Activated CD4-positive, alpha-beta T cell treated with anti-CD3 and anti-CD28 coated beads, Interleukin-2, amount 10 ng/mL, durations not matched to agents 7 days and 5 days (primary cell): ENCODE results near the gene PTPRD. TPM values are rescaled to one million over a fixed set of nuclear protein-coding genes. Genes with fewer than 3 reads are reported as not detected.

ENCODE experiments used
- CTCF ChIA-PET: fragments of 350-600 bp; sonication (Branson Sonifier 250); formaldehyde crosslinking; loops from one replicate; lab custom pipeline; 2021; ENCODE audit warnings: antibody characterized with exemption; lab: Charles Lee
- POLR2A ChIA-PET: fragments of 350-600 bp; sonication (Branson Sonifier 250); formaldehyde crosslinking; loops from one replicate; lab custom pipeline; 2021; ENCODE audit warnings: antibody characterized with exemption; lab: Charles Lee
- DNase-seq: peaks from one replicate; pipeline ENCODE4 v3.0.0-alpha.2; 2020
- H3K27ac Mint-ChIP-seq: one replicate; pipeline ENCODE4 v1.8.0; 2021; ENCODE audit warnings: mild to moderate bottlenecking, moderate library complexity, mixed read lengths
- H3K27me3 Mint-ChIP-seq: one replicate; pipeline ENCODE4 v1.8.0; 2021; ENCODE audit warnings: mixed read lengths
- H3K36me3 Mint-ChIP-seq: one replicate; pipeline ENCODE4 v1.8.0; 2021; ENCODE audit warnings: low read depth, mixed read lengths
- H3K4me1 Mint-ChIP-seq: one replicate; pipeline ENCODE4 v1.8.0; 2021; ENCODE audit warnings: mixed read lengths
- H3K4me3 Mint-ChIP-seq: one replicate; pipeline ENCODE4 v1.8.0; 2021; ENCODE audit warnings: mild to moderate bottlenecking, moderate library complexity, mixed read lengths
- H3K9me3 Mint-ChIP-seq: one replicate; pipeline ENCODE4 v1.8.0; 2021; ENCODE audit warnings: mixed read lengths
- total RNA-seq, 2 experiments: library from RNA; stranded (reverse); gene quantifications; one replicate each; pipeline ENCODE4 v1.2.3, GENCODE V29; 2021

Gene PTPRD
- total RNA-seq, 2 experiments from 2014 or later, result not detected

- H3K4me1 Mint-ChIP-seq, result no peaks in the 10 kb centered on the region
- no peak overlapping the region for H3K27ac Mint-ChIP-seq
- CTCF ChIA-PET, result interaction anchor here (0.7 kb wide), 1 partner anchor 18 kb away, joined by 3 read pairs; no protein-coding TSS in a partner anchor
- no peak overlapping the region for H3K4me3 Mint-ChIP-seq
- POLR2A ChIA-PET, result no interaction called here
- H3K9me3 Mint-ChIP-seq, result no peaks in the 10 kb centered on the region
- no peak for DNase-seq
- no peaks in the 10 kb centered on the region for H3K27me3 Mint-ChIP-seq
- H3K36me3 Mint-ChIP-seq, result no peaks in the 10 kb centered on the region
Observed at GRCh38 chr9:9804109-9804508, 808.7 kb downstream of the PTPRD start.

- Mint-ChIP-seq H3K4me3 (no peak overlapping the region), H3K36me3 (no peaks in the 10 kb centered on the region), H3K9me3 (no peaks in the 10 kb centered on the region), H3K4me1 (no peaks in the 10 kb centered on the region), H3K27ac (no peak overlapping the region), H3K27me3 (no peaks in the 10 kb centered on the region)
- POLR2A ChIA-PET, result no interaction called here
- CTCF ChIA-PET, result no interaction called here
- no peak for DNase-seq
Observed at GRCh38 chr9:9799287-9799686, 813.5 kb downstream of the PTPRD start.

DNA sequence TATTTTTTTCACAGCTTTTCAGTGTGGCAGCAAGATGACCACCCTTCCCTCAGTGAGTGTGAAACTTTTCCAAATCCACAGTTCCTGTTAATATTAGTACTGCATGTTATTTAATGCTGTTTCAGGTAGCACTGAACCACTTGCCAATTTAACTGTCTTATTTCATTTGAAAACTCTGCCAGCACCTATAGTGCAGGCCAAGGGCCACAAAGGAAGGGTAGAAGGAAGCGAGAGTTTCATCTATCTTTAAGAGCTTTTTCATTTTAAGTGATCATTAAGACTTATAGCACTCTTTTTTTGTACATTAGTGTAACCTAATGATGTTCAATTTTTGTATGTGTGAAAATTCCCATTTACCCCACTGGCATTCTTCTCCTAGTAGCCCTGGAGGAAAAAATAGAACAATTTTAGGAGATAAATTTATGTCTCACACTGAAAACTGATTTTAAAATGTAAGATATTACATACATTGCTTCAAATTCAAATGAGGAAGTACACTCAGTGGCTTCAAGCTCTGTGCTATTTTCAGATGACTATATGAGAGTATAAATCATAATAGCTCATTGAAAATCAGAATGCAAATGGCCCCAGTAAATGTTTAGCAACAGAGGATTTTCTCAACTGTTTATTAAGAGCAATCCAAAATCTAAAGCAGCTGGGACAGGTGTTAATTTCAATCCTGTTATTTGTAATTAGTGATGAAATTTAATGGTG is 820.5 kb downstream of the PTPRD start:
- ChIA-PET POLR2A (no interaction called here), CTCF (interaction anchor here (0.7 kb wide), 1 partner anchor 97 kb away, joined by 3 read pairs; no protein-coding TSS in a partner anchor)
- Mint-ChIP-seq H3K9me3 (no peaks in the 10 kb centered on the region), H3K4me3 (no peak overlapping the region), H3K36me3 (no peaks in the 10 kb centered on the region), H3K4me1 (no peaks in the 10 kb centered on the region), H3K27ac (no peak overlapping the region), H3K27me3 (no peaks in the 10 kb centered on the region)
- DNase-seq, result no peak

- ChIA-PET CTCF (no interaction called here), POLR2A (no interaction called here)
- no peak for DNase-seq
- Mint-ChIP-seq H3K4me1 (no peaks in the 10 kb centered on the region), H3K4me3 (no peak overlapping the region), H3K27me3 (no peaks in the 10 kb centered on the region), H3K36me3 (no peaks in the 10 kb centered on the region), H3K9me3 (no peaks in the 10 kb centered on the region), H3K27ac (no peak overlapping the region)
Observed at GRCh38 chr9:9791611-9792010, 821.2 kb downstream of the PTPRD start.

- DNase-seq, result peak; percentile 16
- Mint-ChIP-seq H3K27me3 (no peaks in the 10 kb centered on the region), H3K36me3 (no peaks in the 10 kb centered on the region), H3K4me3 (no peak overlapping the region), H3K27ac (no peak overlapping the region), H3K9me3 (no peaks in the 10 kb centered on the region), H3K4me1 (no peaks in the 10 kb centered on the region)
- ChIA-PET POLR2A (no interaction called here), CTCF (no interaction called here)
Observed at GRCh38 chr9:9790216-9790872, 822.5 kb downstream of the PTPRD start.

DNA sequence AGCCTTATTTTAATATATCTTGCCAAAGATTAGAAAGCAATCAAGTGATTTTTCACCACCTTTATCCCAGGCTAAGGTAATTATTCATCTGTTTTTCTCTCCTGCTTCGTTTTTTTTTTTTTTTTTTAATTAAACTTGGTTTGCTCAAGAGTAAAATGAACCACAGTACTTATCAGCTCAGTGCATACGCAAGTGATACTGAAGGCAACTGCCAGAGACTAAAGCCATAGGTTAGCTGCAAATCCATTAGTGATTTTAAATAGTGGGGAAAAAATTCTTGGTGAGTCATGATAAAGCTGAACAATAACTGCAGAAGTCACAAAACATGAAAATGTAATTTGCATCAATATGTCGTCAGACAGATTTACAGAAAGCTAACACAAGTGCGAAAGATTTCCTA is 829.1 kb downstream of the PTPRD start:
- no peak overlapping the region for H3K27ac Mint-ChIP-seq

GRCh38 chr9:9783211-9783610 is 829.6 kb downstream of the PTPRD start:
- no peak for DNase-seq
- Mint-ChIP-seq H3K4me1 (no peaks in the 10 kb centered on the region), H3K4me3 (no peak overlapping the region), H3K27ac (no peak overlapping the region), H3K9me3 (no peaks in the 10 kb centered on the region), H3K36me3 (no peaks in the 10 kb centered on the region), H3K27me3 (no peaks in the 10 kb centered on the region)
- ChIA-PET POLR2A (no interaction called here), CTCF (no interaction called here)

More for the DNA sequence above, 829.1 kb downstream of the PTPRD start:
- Mint-ChIP-seq H3K4me1 (no peaks in the 10 kb centered on the region), H3K4me3 (no peak overlapping the region), H3K27me3 (no peaks in the 10 kb centered on the region), H3K36me3 (no peaks in the 10 kb centered on the region), H3K9me3 (no peaks in the 10 kb centered on the region)
- DNase-seq, result no peak
- POLR2A ChIA-PET, result no interaction called here
- CTCF ChIA-PET, result no interaction called here

DNA sequence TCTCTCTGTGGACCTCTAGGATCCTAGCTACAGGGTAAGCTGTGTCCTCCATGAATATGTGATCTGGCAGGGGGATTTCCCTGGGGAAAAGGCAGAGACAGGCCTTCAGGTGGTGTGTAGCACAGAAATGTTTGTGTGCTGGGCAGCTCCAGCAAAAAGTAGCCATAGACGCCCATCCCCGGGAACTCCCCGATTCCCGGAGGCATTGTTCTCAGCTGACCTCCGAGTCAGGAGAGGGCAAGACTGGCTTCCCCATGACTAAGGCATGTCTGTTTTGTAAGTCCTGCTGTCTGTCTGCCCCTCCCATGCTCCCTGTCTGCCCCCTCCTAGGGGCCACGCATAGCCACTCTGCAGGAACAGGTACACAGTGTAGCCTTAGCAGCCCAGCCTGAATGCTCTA is 834.5 kb downstream of the PTPRD start:
- DNase-seq, result no peak
- H3K27me3 Mint-ChIP-seq, result no peaks in the 10 kb centered on the region
- no peaks in the 10 kb centered on the region for H3K9me3 Mint-ChIP-seq
- H3K36me3 Mint-ChIP-seq, result no peaks in the 10 kb centered on the region
- ChIA-PET CTCF (no interaction called here), POLR2A (no interaction called here)
- H3K27ac Mint-ChIP-seq, result no peak overlapping the region
- no peak overlapping the region for H3K4me3 Mint-ChIP-seq
- no peaks in the 10 kb centered on the region for H3K4me1 Mint-ChIP-seq

- Mint-ChIP-seq H3K36me3 (no peaks in the 10 kb centered on the region), H3K4me1 (no peaks in the 10 kb centered on the region)
- CTCF ChIA-PET, result no interaction called here
Observed at GRCh38 chr9:9774471-9774870, 838.3 kb downstream of the PTPRD start.

DNA sequence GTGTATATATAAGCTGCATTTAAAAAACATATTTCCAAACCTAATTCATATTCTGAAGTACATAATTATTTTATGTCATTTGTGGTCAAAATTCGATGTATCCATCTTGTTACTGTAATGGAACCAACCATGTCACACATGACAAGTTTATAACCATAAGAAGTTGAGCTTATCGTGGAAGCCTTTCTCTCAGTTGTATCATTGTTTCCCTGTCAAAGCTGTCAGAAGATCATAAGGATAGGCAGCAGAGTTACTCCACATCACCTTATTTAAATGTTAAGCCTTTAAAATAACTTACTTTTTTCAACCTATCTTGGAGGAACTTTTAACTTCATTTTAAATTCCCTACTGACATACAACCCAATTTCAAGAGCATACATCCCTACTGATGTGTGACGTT is 841.5 kb downstream of the PTPRD start:
- H3K36me3 Mint-ChIP-seq, result no peaks in the 10 kb centered on the region
- no peak overlapping the region for H3K27ac Mint-ChIP-seq
- no peaks in the 10 kb centered on the region for H3K4me1 Mint-ChIP-seq
- DNase-seq, result no peak
- H3K27me3 Mint-ChIP-seq, result no peaks in the 10 kb centered on the region
- H3K4me3 Mint-ChIP-seq, result no peak overlapping the region
- no peaks in the 10 kb centered on the region for H3K9me3 Mint-ChIP-seq
- POLR2A ChIA-PET, result no interaction called here
- CTCF ChIA-PET, result no interaction called here

More at GRCh38 chr9:9774471-9774870, 838.3 kb downstream of the PTPRD start:
- H3K9me3 Mint-ChIP-seq, result no peaks in the 10 kb centered on the region
- no peaks in the 10 kb centered on the region for H3K27me3 Mint-ChIP-seq
- DNase-seq, result no peak
- H3K4me3 Mint-ChIP-seq, result no peak overlapping the region
- POLR2A ChIA-PET, result no interaction called here
- H3K27ac Mint-ChIP-seq, result no peak overlapping the region

- no peak overlapping the region for H3K27ac Mint-ChIP-seq
- no peak for DNase-seq
- no peaks in the 10 kb centered on the region for H3K27me3 Mint-ChIP-seq
- ChIA-PET CTCF (no interaction called here), POLR2A (no interaction called here)
- H3K9me3 Mint-ChIP-seq, result no peaks in the 10 kb centered on the region
- H3K4me3 Mint-ChIP-seq, result no peak overlapping the region
- no peaks in the 10 kb centered on the region for H3K36me3 Mint-ChIP-seq
- no peaks in the 10 kb centered on the region for H3K4me1 Mint-ChIP-seq
Observed at GRCh38 chr9:9764821-9765220, 848.0 kb downstream of the PTPRD start.

GRCh38 chr9:9754186-9754585 is 858.6 kb downstream of the PTPRD start:
- Mint-ChIP-seq H3K9me3 (no peaks in the 10 kb centered on the region), H3K27ac (no peak overlapping the region), H3K27me3 (no peaks in the 10 kb centered on the region), H3K4me3 (no peak overlapping the region), H3K4me1 (no peaks in the 10 kb centered on the region), H3K36me3 (no peaks in the 10 kb centered on the region)
- DNase-seq, result no peak
- ChIA-PET POLR2A (no interaction called here), CTCF (no interaction called here)

DNA sequence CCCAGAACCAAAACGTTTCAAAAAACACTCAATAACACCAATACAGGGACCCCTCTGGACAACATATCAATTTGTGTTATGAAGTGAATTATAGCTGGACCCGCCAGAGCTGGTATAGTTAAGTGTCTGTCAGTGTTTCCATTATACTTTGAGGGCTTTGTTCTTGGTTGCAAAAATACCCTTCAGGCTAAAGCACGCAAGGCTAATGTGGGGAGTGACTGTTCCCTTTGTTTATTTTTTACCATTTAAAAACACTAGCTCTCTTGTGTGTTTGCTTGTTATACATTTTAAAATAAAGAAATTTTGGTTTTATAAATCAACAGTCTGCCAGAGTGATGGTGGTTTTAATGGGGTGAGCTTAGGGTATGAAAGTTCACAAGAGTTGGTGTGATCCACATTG is 859.5 kb downstream of the PTPRD start:
- no peaks in the 10 kb centered on the region for H3K27me3 Mint-ChIP-seq
- no peaks in the 10 kb centered on the region for H3K4me1 Mint-ChIP-seq
- H3K27ac Mint-ChIP-seq, result no peak overlapping the region
- H3K4me3 Mint-ChIP-seq, result no peak overlapping the region
- H3K9me3 Mint-ChIP-seq, result no peaks in the 10 kb centered on the region
- DNase-seq, result no peak
- ChIA-PET CTCF (no interaction called here), POLR2A (no interaction called here)
- H3K36me3 Mint-ChIP-seq, result no peaks in the 10 kb centered on the region
